Hematopoietic multipotent progenitor cell treated with erythropoietin and hydrocortisone succinate and interleukin-3 and kit ligand, for 17 days (in vitro differentiated cells): Measurements from ENCODE around the gene KIF11.
"Not testable (repeated sequence)": the region's sequence is repeated elsewhere in the genome, so short reads cannot be mapped to it uniquely, and the experiment has no call there.

Experiments used
- DNase-seq: peaks from one replicate; pipeline ENCODE4 v3.0.0-alpha.2; 2015; ENCODE audit warnings: low spot score

The KIF11 gene

GRCh38 chr10:92592761-92593618 lies at the start of gene KIF11:
TSS of gene KIF11 (plus strand) at chr10:92593130. CDS start at chr10:92593376, 246 bp downstream.
- DNase-seq: peak; percentile 96

- no peak for DNase-seq
Measured at GRCh38 chr10:92544296-92544695, 48.6 kb upstream of the KIF11 start.

- DNase-seq: no peak
Measured at GRCh38 chr10:92545556-92545955, 47.4 kb upstream of the KIF11 start.

GRCh38 chr10:92547676-92548075 lies 45.3 kb upstream of the KIF11 start:
- no peak for DNase-seq

GRCh38 chr10:92550924-92551323 lies 42.0 kb upstream of the KIF11 start:
- no peak for DNase-seq

- DNase-seq: no peak
Measured at GRCh38 chr10:92552310-92552709, 40.6 kb upstream of the KIF11 start.

GRCh38 chr10:92553959-92554358 lies 39.0 kb upstream of the KIF11 start:
- DNase-seq: no peak

- no peak for DNase-seq
Measured at GRCh38 chr10:92559046-92559445, 33.9 kb upstream of the KIF11 start.

- DNase-seq: no peak
Measured at GRCh38 chr10:92562424-92562823, 30.5 kb upstream of the KIF11 start.

GRCh38 chr10:92567952-92568600 lies 24.9 kb upstream of the KIF11 start:
- no peak for DNase-seq

GRCh38 chr10:92569071-92569470 lies 23.9 kb upstream of the KIF11 start:
- no peak for DNase-seq

- DNase-seq: not testable (repeated sequence)
Measured at GRCh38 chr10:92569663-92570062, 23.3 kb upstream of the KIF11 start.

GRCh38 chr10:92571649-92572048 lies 21.3 kb upstream of the KIF11 start:
- no peak for DNase-seq

GRCh38 chr10:92572362-92573090 lies 20.4 kb upstream of the KIF11 start:
- DNase-seq: no peak

GRCh38 chr10:92573091-92573797 lies 19.7 kb upstream of the KIF11 start:
- DNase-seq: peak; percentile 34

GRCh38 chr10:92573798-92574547 lies 19.0 kb upstream of the KIF11 start, which contains the start of gene IDE:
TSS of gene IDE (minus strand) at chr10:92574093. CDS start at chr10:92574019, 74 bp downstream.
- DNase-seq: peak; percentile 84

GRCh38 chr10:92574548-92575261 lies 18.2 kb upstream of the KIF11 start:
- no peak for DNase-seq

- DNase-seq: no peak
Measured at GRCh38 chr10:92575961-92576360, 17.0 kb upstream of the KIF11 start.

- DNase-seq: not testable (repeated sequence)
Measured at GRCh38 chr10:92582347-92582746, 10.6 kb upstream of the KIF11 start.
